Lower lobe of right lung (tissue), 2 donors: ENCODE data around the gene DEDD. TPM values are rescaled to one million over a fixed set of nuclear protein-coding genes. Genes with fewer than 3 reads are reported as not detected.
"Not testable (repeated sequence)": the region's sequence is repeated elsewhere in the genome, so short reads cannot be mapped to it uniquely, and the experiment has no call there.

Experiments used
- ATAC-seq, 2 donors: fragments of 200-7000 bp; cut with Tn5 transposase; one replicate each; pipeline ENCODE4 v1.9.1; 2020 to 2022; ENCODE audit warnings: mild to moderate bottlenecking in 2 of 2, moderate library complexity in 2 of 2
- DNase-seq: peaks from one replicate; pipeline ENCODE4 v3.0.0-alpha.2; 2020
- H3K27ac ChIP-seq: fragments of 200-600 bp; one replicate; pipeline ENCODE4 v1.8.0; 2022
- H3K27me3 ChIP-seq: fragments of 200-600 bp; one replicate; pipeline ENCODE4 v1.8.0; 2022; ENCODE audit warnings: low read depth
- H3K36me3 ChIP-seq: fragments of 200-600 bp; one replicate; pipeline ENCODE4 v1.8.0; 2022; ENCODE audit warnings: mild to moderate bottlenecking
- H3K4me1 ChIP-seq: fragments of 200-600 bp; one replicate; pipeline ENCODE4 v1.8.0; 2022
- H3K4me3 ChIP-seq: fragments of 200-600 bp; one replicate; pipeline ENCODE4 v1.8.0; 2022; ENCODE audit warnings: mild to moderate bottlenecking
- H3K9me3 ChIP-seq: fragments of 200-600 bp; one replicate; pipeline ENCODE4 v1.8.0; 2022
- intact Hi-C: fragments of 100-400 bp; cut with DNase I; formaldehyde crosslinking; loops from one replicate; pipeline ENCODE4 v1.11.0; 2022
- total RNA-seq: library from RNA; stranded (reverse); fragmentation: NEBNext Ultra II Directional; extraction: Animal tissue kit (Norgen Biotek cat#: 25700); gene quantifications from one replicate; pipeline ENCODE4 v1.2.1, GENCODE V29; 2021
- TF ChIP-seq, protein P1 (sequence below): fragments of 200-600 bp; IDR thresholded peaks from one replicate; pipeline ENCODE4 v1.8.0; 2022; ENCODE audit warnings: antibody characterized with exemption, mild to moderate bottlenecking
- donor health status: DM: no; HTN: yes; CAD: no; lungs with severe emphysema.

The DEDD gene
- total RNA-seq, 1 donor from 2014 or later = 38.3 TPM

DNA sequence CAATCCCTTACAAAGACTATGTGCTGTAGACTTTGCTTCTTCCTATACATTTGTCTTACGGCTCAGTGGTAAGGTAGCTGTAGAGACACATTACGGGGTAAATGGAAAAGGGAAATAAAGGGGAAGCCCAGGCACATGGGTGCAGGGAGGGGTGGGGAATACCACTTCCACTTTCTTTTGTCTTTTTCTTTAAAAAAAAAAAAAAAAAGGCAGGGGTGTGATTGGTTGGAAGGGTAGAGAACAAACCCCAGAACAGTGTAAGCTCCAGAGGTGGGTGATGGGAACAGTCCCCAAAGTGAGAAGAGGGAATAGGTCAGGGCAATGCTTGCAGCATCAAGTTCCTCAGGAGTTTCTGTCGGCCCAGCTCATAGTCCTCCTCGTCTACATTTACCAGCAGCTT lies 10.6 kb downstream of the DEDD start:
- Histone ChIP-seq H3K9me3 (no peaks in the 10 kb centered on the region), H3K4me1 (peaks cover 54% of the 10 kb centered on the region), H3K36me3 (peaks cover 76% of the 10 kb centered on the region), H3K27ac (no peak overlapping the region), H3K27me3 (no peaks in the 10 kb centered on the region), H3K4me3 (no peak overlapping the region)
- ATAC-seq (peak in 1 of 2 donors; percentile 57), DNase-seq (no peak)
- TF ChIP-seq, protein P1, sequence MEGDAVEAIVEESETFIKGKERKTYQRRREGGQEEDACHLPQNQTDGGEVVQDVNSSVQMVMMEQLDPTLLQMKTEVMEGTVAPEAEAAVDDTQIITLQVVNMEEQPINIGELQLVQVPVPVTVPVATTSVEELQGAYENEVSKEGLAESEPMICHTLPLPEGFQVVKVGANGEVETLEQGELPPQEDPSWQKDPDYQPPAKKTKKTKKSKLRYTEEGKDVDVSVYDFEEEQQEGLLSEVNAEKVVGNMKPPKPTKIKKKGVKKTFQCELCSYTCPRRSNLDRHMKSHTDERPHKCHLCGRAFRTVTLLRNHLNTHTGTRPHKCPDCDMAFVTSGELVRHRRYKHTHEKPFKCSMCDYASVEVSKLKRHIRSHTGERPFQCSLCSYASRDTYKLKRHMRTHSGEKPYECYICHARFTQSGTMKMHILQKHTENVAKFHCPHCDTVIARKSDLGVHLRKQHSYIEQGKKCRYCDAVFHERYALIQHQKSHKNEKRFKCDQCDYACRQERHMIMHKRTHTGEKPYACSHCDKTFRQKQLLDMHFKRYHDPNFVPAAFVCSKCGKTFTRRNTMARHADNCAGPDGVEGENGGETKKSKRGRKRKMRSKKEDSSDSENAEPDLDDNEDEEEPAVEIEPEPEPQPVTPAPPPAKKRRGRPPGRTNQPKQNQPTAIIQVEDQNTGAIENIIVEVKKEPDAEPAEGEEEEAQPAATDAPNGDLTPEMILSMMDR = no peak
- intact Hi-C loops = no loop called here

DNA sequence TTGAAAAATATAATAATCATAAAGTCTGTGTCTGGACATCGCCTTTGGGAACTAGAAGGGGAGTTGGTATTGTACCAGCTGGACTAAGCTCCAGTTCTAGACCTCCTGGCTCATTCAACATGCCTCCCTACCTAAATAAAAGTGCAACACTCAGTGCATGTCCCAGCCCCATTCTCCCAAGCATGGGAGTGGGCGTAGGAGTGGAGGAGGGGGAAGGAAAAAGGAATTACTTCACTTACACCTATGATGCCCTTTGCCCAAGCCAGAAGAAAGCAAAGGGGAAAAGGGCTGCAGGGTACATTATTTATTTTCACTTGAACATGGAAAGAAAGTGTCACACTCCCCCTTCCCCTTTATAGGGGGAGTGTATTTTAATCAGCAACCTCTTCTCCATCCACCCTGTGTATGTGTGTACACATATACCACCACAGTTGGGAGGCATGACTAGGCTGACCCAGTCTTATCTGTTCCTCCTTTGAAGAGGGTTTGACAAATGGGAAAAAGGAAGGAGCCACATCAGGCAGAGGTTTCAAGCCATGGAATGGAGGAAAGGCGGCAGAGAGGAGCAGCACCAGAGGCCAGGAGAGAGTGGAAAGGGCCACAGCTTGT lies 11.3 kb downstream of the DEDD start:
- peaks cover 69% of the 10 kb centered on the region for H3K36me3 ChIP-seq
- ATAC-seq = no peak
- H3K4me1 ChIP-seq = peaks cover 55% of the 10 kb centered on the region
- H3K27me3 ChIP-seq = no peaks in the 10 kb centered on the region
- no peak for DNase-seq
- TF ChIP-seq, protein P1 = no peak
- peak overlapping the region; percentile 87 for H3K27ac ChIP-seq
- intact Hi-C loops = no loop called here
- H3K4me3 ChIP-seq = no peak overlapping the region
- no peaks in the 10 kb centered on the region for H3K9me3 ChIP-seq

DNA sequence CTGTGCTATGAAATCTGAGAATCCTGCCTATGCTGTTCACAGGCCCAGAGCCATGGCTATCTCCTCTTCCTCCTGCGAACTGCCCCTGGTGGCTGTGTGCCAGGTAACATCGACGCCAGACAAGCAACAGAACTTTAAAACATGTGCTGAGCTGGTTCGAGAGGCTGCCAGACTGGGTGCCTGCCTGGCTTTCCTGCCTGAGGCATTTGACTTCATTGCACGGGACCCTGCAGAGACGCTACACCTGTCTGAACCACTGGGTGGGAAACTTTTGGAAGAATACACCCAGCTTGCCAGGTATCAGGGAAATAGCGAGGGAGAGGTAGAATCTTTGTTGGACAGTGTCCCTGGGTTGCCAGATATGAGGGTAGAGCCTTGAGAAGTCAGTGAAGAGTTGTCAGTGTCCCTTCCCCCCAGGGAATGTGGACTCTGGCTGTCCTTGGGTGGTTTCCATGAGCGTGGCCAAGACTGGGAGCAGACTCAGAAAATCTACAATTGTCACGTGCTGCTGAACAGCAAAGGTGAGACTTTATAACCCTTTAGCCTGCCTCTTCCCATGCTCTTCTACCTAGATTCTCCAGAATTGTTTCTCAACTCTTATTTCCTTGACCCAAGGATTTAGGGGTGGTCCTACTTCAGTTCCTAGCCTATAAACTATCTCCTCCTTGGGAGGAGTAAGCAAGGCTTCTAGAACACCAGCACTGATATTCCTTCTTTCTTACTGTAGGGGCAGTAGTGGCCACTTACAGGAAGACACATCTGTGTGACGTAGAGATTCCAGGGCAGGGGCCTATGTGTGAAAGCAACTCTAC lies 13.2 kb downstream of the DEDD start:
- peak; percentile 34 to 45 for ATAC-seq
- H3K27me3 ChIP-seq = no peaks in the 10 kb centered on the region
- TF ChIP-seq, protein P1 = no peak
- H3K9me3 ChIP-seq = no peaks in the 10 kb centered on the region
- intact Hi-C loops = no loop called here
- peaks cover 60% of the 10 kb centered on the region for H3K36me3 ChIP-seq
- peaks cover 69% of the 10 kb centered on the region for H3K4me1 ChIP-seq
- DNase-seq = no peak
- peak overlapping the region; percentile 83 for H3K4me3 ChIP-seq
- H3K27ac ChIP-seq = peak overlapping the region; percentile 87

DNA sequence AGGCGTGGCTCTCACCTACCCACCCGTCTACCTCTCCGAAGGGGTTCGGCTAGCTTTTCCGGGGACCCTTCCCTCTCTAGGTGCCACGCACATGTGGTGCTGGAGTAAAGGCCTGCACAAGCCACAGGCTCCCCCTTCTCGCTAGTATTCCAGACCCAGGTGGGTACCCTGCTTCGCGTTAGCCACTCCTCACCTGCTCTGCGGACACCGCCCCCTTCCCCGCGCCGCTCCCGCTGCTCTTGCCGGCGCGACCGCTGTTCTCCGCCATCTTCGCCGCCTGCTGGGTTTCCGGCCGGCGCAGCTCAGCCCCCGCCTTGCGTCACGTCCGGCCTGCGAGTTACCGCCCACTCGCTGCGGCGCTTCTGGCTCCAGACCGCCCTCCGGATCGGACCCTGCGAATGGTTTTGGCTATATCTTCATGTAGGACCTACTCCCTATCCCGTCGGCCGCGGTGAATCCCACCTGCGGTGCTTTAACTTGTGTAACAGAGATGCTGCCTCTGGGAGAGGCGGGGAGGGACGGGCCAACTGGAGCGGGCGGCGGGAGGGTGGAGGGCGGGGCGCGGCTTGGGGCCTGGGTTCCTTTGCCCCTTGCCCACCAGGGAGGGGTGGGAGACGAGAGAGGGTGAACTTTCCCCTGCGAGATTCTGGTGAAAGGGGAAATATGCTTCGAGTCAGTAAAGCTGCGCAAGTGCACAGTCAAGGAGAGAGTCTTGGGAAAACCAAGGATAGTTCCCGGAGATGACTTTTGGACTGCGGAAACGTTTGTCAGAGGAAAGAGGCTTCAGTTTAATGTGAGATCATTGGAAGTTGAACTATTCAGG lies 14.5 kb downstream of the DEDD start, which contains the start of the genes NIT1 and PFDN2:
Gene NIT1 (plus strand): TSS at position 347 of the 823 bp plus-strand sequence. CDS start 72 bp downstream, at position 419.
Gene PFDN2 (minus strand): TSS at position 279 of the 823 bp plus-strand sequence. CDS start 11 bp downstream, at position 268.
- TF ChIP-seq, protein P1 = no peak
- H3K27ac ChIP-seq = peak within 1 kb of the TSS; percentile 87
- peaks cover 47% of the 10 kb centered on the region for H3K36me3 ChIP-seq
- no peaks in the 10 kb centered on the region for H3K9me3 ChIP-seq
- H3K4me1 ChIP-seq = peaks cover 83% of the 10 kb centered on the region
- intact Hi-C loops = no loop called here
- DNase-seq (peak; percentile 92), ATAC-seq (peak; percentile 93 to 97)
- no peaks in the 10 kb centered on the region for H3K27me3 ChIP-seq
- H3K4me3 ChIP-seq = peak within 1 kb of the TSS; percentile 83

DNA sequence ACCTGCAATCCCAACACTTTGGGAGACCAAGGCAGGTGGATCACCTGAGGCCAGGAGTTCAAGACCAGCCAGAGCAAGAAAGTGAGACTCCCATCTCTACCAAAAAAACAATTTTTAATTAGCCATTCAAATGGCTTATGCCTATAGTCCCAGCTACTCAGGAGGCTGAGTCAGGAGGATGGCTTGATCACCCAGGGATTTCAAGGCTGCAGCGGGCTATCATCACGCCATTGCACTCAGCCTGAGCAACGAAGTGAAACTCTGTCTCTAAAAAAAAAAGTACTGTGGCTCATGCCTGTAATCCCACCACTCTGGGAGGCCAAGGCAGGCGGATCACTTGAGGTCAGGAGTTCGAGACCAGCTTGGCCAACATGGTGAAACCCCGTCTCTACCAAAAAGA lies 16.5 kb downstream of the DEDD start:
- H3K4me3 ChIP-seq, intact Hi-C loops, ATAC-seq, H3K27me3 ChIP-seq, H3K27ac ChIP-seq, DNase-seq, H3K9me3 ChIP-seq: not testable (repeated sequence)
- peaks cover 27% of the 10 kb centered on the region for H3K36me3 ChIP-seq
- peaks cover 84% of the 10 kb centered on the region for H3K4me1 ChIP-seq
